ENCODE results near the gene GOLGA8B. TPM values are rescaled to one million over a fixed set of nuclear protein-coding genes. Genes with fewer than 3 reads are reported as not detected.
A peak's percentile ranks its signal among the peaks of the same experiment; 100 is the strongest.
"Not testable (repeated sequence)": the region's sequence is repeated elsewhere in the genome, so short reads cannot be mapped to it uniquely, and the experiment has no call there.

Gene GOLGA8B
- polyA plus RNA-seq, 1 donor = 126 TPM

DNA sequence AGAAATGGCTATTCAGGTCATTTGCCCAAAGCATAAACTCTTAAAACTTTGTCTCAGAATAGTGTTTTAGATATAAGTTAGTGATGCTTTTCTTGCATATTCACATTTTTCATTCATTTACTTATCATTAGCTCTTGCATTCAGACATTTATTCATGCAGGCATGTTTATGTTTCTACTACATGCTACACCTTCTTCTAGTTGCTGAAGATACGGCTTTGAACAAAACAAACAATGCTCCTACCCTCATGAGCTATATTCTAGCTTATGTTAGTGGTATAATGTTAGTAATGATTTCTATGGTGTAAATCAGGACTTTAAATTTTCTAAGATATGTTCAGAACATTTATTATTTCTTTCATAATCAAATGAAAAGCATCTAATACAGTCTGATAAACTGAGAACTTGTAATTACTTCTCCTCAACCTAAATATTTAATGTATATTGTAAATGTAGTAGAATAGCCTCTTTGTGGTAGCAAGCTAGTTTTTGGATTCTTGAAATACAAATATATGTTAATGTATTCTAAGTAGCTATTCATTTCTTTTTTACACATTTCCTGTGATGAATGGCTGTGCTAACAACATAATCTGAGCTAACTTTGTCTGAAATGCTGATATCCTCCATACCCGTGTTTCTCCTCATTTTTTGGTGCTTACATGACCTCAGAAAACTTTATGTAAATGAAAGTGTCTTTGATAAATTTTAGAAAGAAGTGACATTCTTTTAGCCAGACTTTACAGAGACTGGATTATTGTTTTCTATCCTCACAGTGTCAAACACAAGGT, 15.5 kb upstream of the GOLGA8B start:
- 90% methylated on average over 2 of the region's 2 CpGs for WGBS (ENCODE audit: insufficient coverage, low lambda C conversion rate)
- no peak for DNase-seq
- peaks cover 2% of the 10 kb centered on the region for H3K27me3 ChIP-seq (ENCODE audit: control insufficient read depth, insufficient read depth, low read length)
- no peaks in the 10 kb centered on the region for H3K9me3 ChIP-seq (ENCODE audit: control insufficient read depth, low read depth, low read length)
- no peaks in the 10 kb centered on the region for H3K4me1 ChIP-seq (ENCODE audit: control insufficient read depth, insufficient read depth, low read length)
- H3K4me3 ChIP-seq (ENCODE audit: low read length) = no peak overlapping the region
- H3K36me3 ChIP-seq (ENCODE audit: control insufficient read depth, insufficient read depth, low read length) = no peaks in the 10 kb centered on the region
- H3K27ac ChIP-seq (ENCODE audit: low read length) = no peak overlapping the region

DNA sequence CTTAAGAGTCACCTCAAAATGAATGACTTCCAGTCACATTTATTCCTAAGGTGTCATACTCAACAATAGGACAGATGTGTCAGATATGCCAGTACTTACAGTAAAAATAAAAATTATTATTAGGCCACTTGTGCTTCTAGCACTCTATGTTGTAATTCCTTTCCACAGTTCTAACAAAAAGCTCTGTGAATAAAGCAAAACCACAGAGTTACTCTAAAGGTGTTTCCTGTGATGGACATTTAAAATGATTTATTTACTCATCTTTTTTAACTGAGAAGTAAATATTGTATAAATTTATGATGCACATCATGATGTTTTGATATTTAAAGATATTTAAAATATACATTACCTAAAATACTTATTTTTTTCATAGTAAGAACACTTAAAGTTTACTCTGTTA, 13.9 kb upstream of the GOLGA8B start:
- DNase-seq = no peak
- no peaks in the 10 kb centered on the region for H3K4me1 ChIP-seq (ENCODE audit: control insufficient read depth, insufficient read depth, low read length)

GRCh38 chr15:34594361-34594760, 10.9 kb upstream of the GOLGA8B start:
- no peaks in the 10 kb centered on the region for H3K9me3 ChIP-seq (ENCODE audit: control insufficient read depth, low read depth, low read length)
- H3K27ac ChIP-seq (ENCODE audit: low read length) = no peak overlapping the region
- H3K36me3 ChIP-seq (ENCODE audit: control insufficient read depth, insufficient read depth, low read length) = no peaks in the 10 kb centered on the region
- H3K27me3 ChIP-seq (ENCODE audit: control insufficient read depth, insufficient read depth, low read length) = no peaks in the 10 kb centered on the region
- no peak overlapping the region for H3K4me3 ChIP-seq (ENCODE audit: low read length)
- H3K4me1 ChIP-seq (ENCODE audit: control insufficient read depth, insufficient read depth, low read length) = no peaks in the 10 kb centered on the region
- 60% methylated on average over 2 of the region's 3 CpGs for WGBS (ENCODE audit: insufficient coverage, low lambda C conversion rate)
- DNase-seq = no peak

More for the DNA sequence above, 13.9 kb upstream of the GOLGA8B start:
- H3K27ac ChIP-seq (ENCODE audit: low read length) = no peak overlapping the region
- no peaks in the 10 kb centered on the region for H3K36me3 ChIP-seq (ENCODE audit: control insufficient read depth, insufficient read depth, low read length)
- H3K4me3 ChIP-seq (ENCODE audit: low read length) = no peak overlapping the region
- no peaks in the 10 kb centered on the region for H3K9me3 ChIP-seq (ENCODE audit: control insufficient read depth, low read depth, low read length)
- no peaks in the 10 kb centered on the region for H3K27me3 ChIP-seq (ENCODE audit: control insufficient read depth, insufficient read depth, low read length)

- WGBS (ENCODE audit: insufficient coverage, low lambda C conversion rate) = 47% methylated on average over 4 of the region's 5 CpGs
- Histone ChIP-seq H3K4me3 (ENCODE audit: low read length) (no peak overlapping the region), H3K9me3 (ENCODE audit: control insufficient read depth, low read depth, low read length) (no peaks in the 10 kb centered on the region), H3K27ac (ENCODE audit: low read length) (no peak overlapping the region), H3K36me3 (ENCODE audit: control insufficient read depth, insufficient read depth, low read length) (no peaks in the 10 kb centered on the region), H3K4me1 (ENCODE audit: control insufficient read depth, insufficient read depth, low read length) (no peaks in the 10 kb centered on the region), H3K27me3 (ENCODE audit: control insufficient read depth, insufficient read depth, low read length) (peaks cover 3% of the 10 kb centered on the region)
- DNase-seq = no peak
These were observed 7.9 kb upstream of the GOLGA8B start for GRCh38 chr15:34591306-34591705.

DNA sequence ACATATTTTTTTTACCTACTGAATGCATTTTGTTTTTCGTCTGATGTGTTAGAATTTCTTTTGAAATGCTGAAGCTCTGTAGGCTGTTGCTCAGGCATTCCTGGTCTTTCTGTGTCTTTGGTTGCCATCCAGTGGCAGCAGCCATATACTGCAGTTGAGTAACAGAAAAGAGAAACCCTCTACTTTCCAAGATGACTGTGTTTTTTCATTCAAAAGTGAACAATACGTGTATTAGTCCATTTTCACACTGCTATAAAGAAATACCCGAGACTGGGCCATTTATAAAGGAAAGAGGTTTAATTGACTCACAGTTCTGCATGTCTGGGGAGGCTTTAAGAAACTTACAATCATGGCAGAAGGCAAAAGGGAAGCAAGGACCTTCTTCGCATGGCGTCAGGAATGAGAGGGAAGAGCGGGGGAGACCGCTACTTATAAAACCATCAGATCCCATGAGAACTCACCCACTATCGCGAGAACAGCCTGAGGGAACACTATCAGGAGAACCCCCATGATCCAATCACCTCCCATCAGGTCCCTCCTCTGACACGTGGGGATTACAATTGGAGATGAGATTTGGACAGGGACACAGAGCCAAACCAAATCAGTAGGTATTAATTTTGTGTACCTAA, 4.7 kb upstream of the GOLGA8B start:
- Histone ChIP-seq H3K4me3 (ENCODE audit: low read length) (no peak overlapping the region), H3K27me3 (ENCODE audit: control insufficient read depth, insufficient read depth, low read length) (peaks cover 20% of the 10 kb centered on the region), H3K9me3 (ENCODE audit: control insufficient read depth, low read depth, low read length) (peaks cover 2% of the 10 kb centered on the region), H3K36me3 (ENCODE audit: control insufficient read depth, insufficient read depth, low read length) (no peaks in the 10 kb centered on the region), H3K27ac (ENCODE audit: low read length) (no peak overlapping the region), H3K4me1 (ENCODE audit: control insufficient read depth, insufficient read depth, low read length) (peaks cover 4% of the 10 kb centered on the region)
- peak in 1 of 2 donors; percentile 41 for DNase-seq
- 0% methylated on average over 2 of the region's 10 CpGs for WGBS (ENCODE audit: insufficient coverage, low lambda C conversion rate)

DNA sequence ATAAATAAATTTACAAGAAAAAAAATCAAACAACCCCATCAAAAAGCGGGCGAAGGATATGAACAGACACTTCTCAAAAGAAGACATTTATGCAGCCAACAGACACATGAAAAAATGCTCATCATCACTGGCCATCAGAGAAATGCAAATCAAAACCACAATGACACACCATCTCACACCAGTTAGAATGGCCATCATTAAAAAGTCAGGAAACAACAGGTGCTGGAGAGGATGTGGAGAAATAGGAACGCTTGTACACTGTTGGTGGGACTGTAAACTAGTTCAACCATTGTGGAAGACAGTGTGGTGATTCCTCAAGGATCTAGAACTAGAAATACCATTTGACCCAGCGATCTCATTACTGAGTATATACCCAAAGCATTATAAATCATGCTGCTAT, 2.5 kb upstream of the GOLGA8B start:
- H3K27ac ChIP-seq (ENCODE audit: low read length); DNase-seq; H3K4me1 ChIP-seq (ENCODE audit: control insufficient read depth, insufficient read depth, low read length); H3K36me3 ChIP-seq (ENCODE audit: control insufficient read depth, insufficient read depth, low read length); H3K4me3 ChIP-seq (ENCODE audit: low read length); H3K9me3 ChIP-seq (ENCODE audit: control insufficient read depth, low read depth, low read length): not testable (repeated sequence)
- H3K27me3 ChIP-seq (ENCODE audit: control insufficient read depth, insufficient read depth, low read length) = peaks cover 32% of the 10 kb centered on the region
- no CpG with 5 or more reads among the region's 4 CpGs for WGBS (ENCODE audit: insufficient coverage, low lambda C conversion rate)

GRCh38 chr15:34584996-34585395, 1.5 kb upstream of the GOLGA8B start:
- no CpG with 5 or more reads among the region's 7 CpGs for WGBS (ENCODE audit: insufficient coverage, low lambda C conversion rate)

GRCh38 chr15:34584330-34584668, 848 bp upstream of the GOLGA8B start:
- Histone ChIP-seq H3K27me3 (ENCODE audit: control insufficient read depth, insufficient read depth, low read length) (peaks cover 32% of the 10 kb centered on the region), H3K4me3 (ENCODE audit: low read length) (peak overlapping the region; percentile 55), H3K4me1 (ENCODE audit: control insufficient read depth, insufficient read depth, low read length) (peaks cover 4% of the 10 kb centered on the region), H3K27ac (ENCODE audit: low read length) (no peak overlapping the region), H3K36me3 (ENCODE audit: control insufficient read depth, insufficient read depth, low read length) (no peaks in the 10 kb centered on the region), H3K9me3 (ENCODE audit: control insufficient read depth, low read depth, low read length) (peaks cover 2% of the 10 kb centered on the region)
- peak in 1 of 2 donors; percentile 70 for DNase-seq
- WGBS (ENCODE audit: insufficient coverage, low lambda C conversion rate) = no CpG with 5 or more reads among the region's 13 CpGs

More at GRCh38 chr15:34584996-34585395, 1.5 kb upstream of the GOLGA8B start:
- Histone ChIP-seq H3K9me3 (ENCODE audit: control insufficient read depth, low read depth, low read length) (peaks cover 2% of the 10 kb centered on the region), H3K27me3 (ENCODE audit: control insufficient read depth, insufficient read depth, low read length) (peaks cover 32% of the 10 kb centered on the region), H3K27ac (ENCODE audit: low read length) (no peak overlapping the region), H3K4me1 (ENCODE audit: control insufficient read depth, insufficient read depth, low read length) (peaks cover 4% of the 10 kb centered on the region), H3K36me3 (ENCODE audit: control insufficient read depth, insufficient read depth, low read length) (no peaks in the 10 kb centered on the region), H3K4me3 (ENCODE audit: low read length) (no peak overlapping the region)
- no peak for DNase-seq

GRCh38 chr15:34582461-34583371, 735 bp downstream of the GOLGA8B start:
- Histone ChIP-seq H3K4me3 (ENCODE audit: low read length) (peak overlapping the region; percentile 46), H3K4me1 (ENCODE audit: control insufficient read depth, insufficient read depth, low read length) (peaks cover 4% of the 10 kb centered on the region), H3K27ac (ENCODE audit: low read length) (no peak overlapping the region), H3K36me3 (ENCODE audit: control insufficient read depth, insufficient read depth, low read length) (no peaks in the 10 kb centered on the region), H3K27me3 (ENCODE audit: control insufficient read depth, insufficient read depth, low read length) (peaks cover 29% of the 10 kb centered on the region), H3K9me3 (ENCODE audit: control insufficient read depth, low read depth, low read length) (peaks cover 2% of the 10 kb centered on the region)
- peak in 1 of 2 donors; percentile 36 for DNase-seq
- WGBS (ENCODE audit: insufficient coverage, low lambda C conversion rate) = no CpG with 5 or more reads among the region's 70 CpGs

- H3K4me1 ChIP-seq (ENCODE audit: control insufficient read depth, insufficient read depth, low read length); DNase-seq; H3K27ac ChIP-seq (ENCODE audit: low read length); H3K9me3 ChIP-seq (ENCODE audit: control insufficient read depth, low read depth, low read length); H3K36me3 ChIP-seq (ENCODE audit: control insufficient read depth, insufficient read depth, low read length): not testable (repeated sequence)
- whole genome bisulfite sequencing (ENCODE audit: insufficient coverage, low lambda C conversion rate) = 13% methylated on average over 1 of the region's 15 CpGs
- Histone ChIP-seq H3K27me3 (ENCODE audit: control insufficient read depth, insufficient read depth, low read length) (peaks cover 29% of the 10 kb centered on the region), H3K4me3 (ENCODE audit: low read length) (peak overlapping the region; percentile 46)
These were observed 1.6 kb downstream of the GOLGA8B start for GRCh38 chr15:34581687-34582460.
